ENCODE measurements around the gene CEP192.

DNA sequence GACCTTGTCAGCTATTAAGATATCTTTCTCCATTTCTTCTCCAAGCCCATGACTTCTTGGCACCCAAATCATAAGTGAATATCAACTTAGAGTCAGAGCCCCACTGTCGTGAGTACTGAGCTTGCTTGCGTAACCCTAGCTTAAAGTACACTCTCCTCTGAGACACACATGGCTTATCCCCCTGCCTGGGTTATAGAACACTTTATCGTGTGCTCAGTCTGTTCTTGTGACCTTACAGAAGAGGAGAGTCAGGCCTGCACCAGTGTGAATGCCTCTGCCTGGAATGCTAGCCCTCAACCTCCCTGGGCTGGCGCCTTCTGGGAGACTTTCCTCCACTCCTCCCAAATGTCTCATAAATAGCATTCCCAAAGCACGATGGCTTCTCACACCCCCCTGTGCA is 79.3 kb downstream of the CEP192 start:
- no peak for TF ChIP-seq CTCF (IDR thresholded peaks at IDR 0.05)
- TF ChIP-seq POLR2A (IDR thresholded peaks at IDR 0.05) = no peak

Measured in testis (tissue), 2 donors.